Rectal smooth muscle tissue (tissue), 1 donor: ENCODE measurements around the gene CACNA2D2.

Experiments used
- H3K27ac ChIP-seq: one replicate; pipeline ENCODE4 v1.7.0; 2013; ENCODE audit warnings: low read depth, low read length, inconsistent platforms
- H3K27me3 ChIP-seq: one replicate; pipeline ENCODE4 v1.7.0; 2013; ENCODE audit warnings: low read length; ENCODE audit not compliant: control insufficient read depth, insufficient read depth
- H3K36me3 ChIP-seq: one replicate; pipeline ENCODE4 v1.7.0; 2013; ENCODE audit warnings: low read length; ENCODE audit not compliant: control insufficient read depth, insufficient read depth
- H3K4me1 ChIP-seq: one replicate; pipeline ENCODE4 v1.7.0; 2013; ENCODE audit warnings: low read length; ENCODE audit not compliant: control insufficient read depth, insufficient read depth
- H3K4me3 ChIP-seq: one replicate; pipeline ENCODE4 v1.7.0; 2013; ENCODE audit warnings: low read length
- H3K9ac ChIP-seq: one replicate; pipeline ENCODE4 v1.7.0; 2013; ENCODE audit warnings: low read length

CACNA2D2 gene

GRCh38 chr3:50419595-50420370 lies 83.7 kb downstream of the CACNA2D2 start:
- no peaks in the 10 kb centered on the region for H3K36me3 ChIP-seq
- no peaks in the 10 kb centered on the region for H3K27me3 ChIP-seq

GRCh38 chr3:50418850-50419249 lies 84.6 kb downstream of the CACNA2D2 start:
- no peaks in the 10 kb centered on the region for H3K27me3 ChIP-seq
- H3K4me3 ChIP-seq: no peak overlapping the region
- H3K9ac ChIP-seq: no peak overlapping the region
- no peak overlapping the region for H3K27ac ChIP-seq
- H3K36me3 ChIP-seq: no peaks in the 10 kb centered on the region
- H3K4me1 ChIP-seq: no peaks in the 10 kb centered on the region

More at GRCh38 chr3:50419595-50420370, 83.7 kb downstream of the CACNA2D2 start:
- Histone ChIP-seq H3K9ac (no peak overlapping the region), H3K4me3 (no peak overlapping the region), H3K4me1 (no peaks in the 10 kb centered on the region), H3K27ac (no peak overlapping the region)

- H3K4me1 ChIP-seq: no peaks in the 10 kb centered on the region
- no peaks in the 10 kb centered on the region for H3K27me3 ChIP-seq
- H3K27ac ChIP-seq: no peak overlapping the region
- no peak overlapping the region for H3K9ac ChIP-seq
- no peaks in the 10 kb centered on the region for H3K36me3 ChIP-seq
- H3K4me3 ChIP-seq: no peak overlapping the region
Observed at GRCh38 chr3:50417637-50418033, 85.8 kb downstream of the CACNA2D2 start.

- Histone ChIP-seq H3K4me1 (no peaks in the 10 kb centered on the region), H3K27me3 (no peaks in the 10 kb centered on the region), H3K27ac (no peak overlapping the region), H3K36me3 (no peaks in the 10 kb centered on the region), H3K4me3 (no peak overlapping the region), H3K9ac (no peak overlapping the region)
Observed at GRCh38 chr3:50416736-50417636, 86.4 kb downstream of the CACNA2D2 start.

- Histone ChIP-seq H3K4me1 (no peaks in the 10 kb centered on the region), H3K4me3 (no peak overlapping the region), H3K27ac (no peak overlapping the region), H3K9ac (no peak overlapping the region), H3K36me3 (no peaks in the 10 kb centered on the region), H3K27me3 (no peaks in the 10 kb centered on the region)
Observed at GRCh38 chr3:50415816-50416215, 87.6 kb downstream of the CACNA2D2 start.

- Histone ChIP-seq H3K27me3 (no peaks in the 10 kb centered on the region), H3K9ac (no peak overlapping the region), H3K4me1 (no peaks in the 10 kb centered on the region), H3K27ac (no peak overlapping the region), H3K36me3 (no peaks in the 10 kb centered on the region), H3K4me3 (no peak overlapping the region)
Observed at GRCh38 chr3:50415061-50415460, 88.4 kb downstream of the CACNA2D2 start.

GRCh38 chr3:50414616-50415015 lies 88.8 kb downstream of the CACNA2D2 start:
- H3K9ac ChIP-seq: no peak overlapping the region

GRCh38 chr3:50412231-50412754 lies 91.1 kb downstream of the CACNA2D2 start:
- H3K27ac ChIP-seq: no peak overlapping the region
- no peaks in the 10 kb centered on the region for H3K4me1 ChIP-seq
- H3K4me3 ChIP-seq: no peak overlapping the region
- H3K27me3 ChIP-seq: no peaks in the 10 kb centered on the region
- H3K9ac ChIP-seq: no peak overlapping the region
- no peaks in the 10 kb centered on the region for H3K36me3 ChIP-seq

More at GRCh38 chr3:50414616-50415015, 88.8 kb downstream of the CACNA2D2 start:
- no peaks in the 10 kb centered on the region for H3K4me1 ChIP-seq
- H3K36me3 ChIP-seq: no peaks in the 10 kb centered on the region
- H3K4me3 ChIP-seq: no peak overlapping the region
- no peak overlapping the region for H3K27ac ChIP-seq
- no peaks in the 10 kb centered on the region for H3K27me3 ChIP-seq

GRCh38 chr3:50411229-50411628 lies 92.2 kb downstream of the CACNA2D2 start:
- Histone ChIP-seq H3K4me1 (no peaks in the 10 kb centered on the region), H3K36me3 (no peaks in the 10 kb centered on the region), H3K27ac (no peak overlapping the region)

GRCh38 chr3:50410608-50411139 lies 92.8 kb downstream of the CACNA2D2 start:
- no peaks in the 10 kb centered on the region for H3K4me1 ChIP-seq
- no peaks in the 10 kb centered on the region for H3K27me3 ChIP-seq
- H3K9ac ChIP-seq: no peak overlapping the region
- H3K36me3 ChIP-seq: no peaks in the 10 kb centered on the region
- no peak overlapping the region for H3K4me3 ChIP-seq
- no peak overlapping the region for H3K27ac ChIP-seq

More at GRCh38 chr3:50411229-50411628, 92.2 kb downstream of the CACNA2D2 start:
- no peak overlapping the region for H3K9ac ChIP-seq
- H3K4me3 ChIP-seq: no peak overlapping the region
- H3K27me3 ChIP-seq: no peaks in the 10 kb centered on the region

GRCh38 chr3:50410185-50410584 lies 93.2 kb downstream of the CACNA2D2 start:
- no peak overlapping the region for H3K27ac ChIP-seq
- no peaks in the 10 kb centered on the region for H3K27me3 ChIP-seq
- no peak overlapping the region for H3K9ac ChIP-seq
- H3K4me1 ChIP-seq: no peaks in the 10 kb centered on the region
- no peak overlapping the region for H3K4me3 ChIP-seq
- H3K36me3 ChIP-seq: no peaks in the 10 kb centered on the region

- H3K9ac ChIP-seq: no peak overlapping the region
- H3K4me1 ChIP-seq: no peaks in the 10 kb centered on the region
- no peaks in the 10 kb centered on the region for H3K36me3 ChIP-seq
- no peak overlapping the region for H3K27ac ChIP-seq
- no peak overlapping the region for H3K4me3 ChIP-seq
- H3K27me3 ChIP-seq: no peaks in the 10 kb centered on the region
Observed at GRCh38 chr3:50408443-50408944, 94.9 kb downstream of the CACNA2D2 start.
